G401.6 (cell line): Measurements from ENCODE around the gene PRSS48.

Source experiments
- FAIRE-seq: peaks from 2 replicates; lab custom pipeline; 2012; peaks lifted over from hg19 to GRCh38; lab: Jason Lieb, UNC

PRSS48 gene

DNA sequence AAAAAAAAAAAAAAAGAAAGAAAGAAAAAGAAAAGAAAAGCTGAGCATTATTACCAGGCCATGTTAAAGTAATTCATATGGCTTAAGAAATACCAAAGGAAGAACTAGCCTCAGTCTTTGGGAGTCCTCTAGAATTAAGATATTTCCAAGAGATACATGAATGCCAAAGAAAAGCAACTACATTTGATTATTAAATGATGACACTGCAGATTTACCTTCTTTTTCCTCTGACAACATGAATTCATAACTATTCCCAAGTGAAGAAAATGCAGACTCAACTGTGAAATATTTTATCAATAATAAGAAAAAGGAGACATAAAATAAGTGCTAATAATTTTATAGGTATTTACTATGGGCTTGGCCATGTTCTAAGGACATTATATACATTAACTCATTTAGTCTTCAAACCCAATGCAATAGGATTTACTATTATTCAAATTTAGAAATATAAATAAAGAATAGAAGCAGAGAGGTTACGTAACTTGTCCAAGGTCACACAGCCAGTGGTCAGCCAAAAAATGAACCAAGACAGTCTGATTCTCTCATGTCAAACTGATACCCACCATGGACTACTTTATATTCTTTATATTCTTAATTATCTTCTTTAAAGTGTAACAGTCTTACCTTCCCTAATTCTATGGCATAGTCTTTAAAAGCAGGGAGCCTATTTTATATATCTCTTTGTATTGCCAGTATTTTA is 41.5 kb downstream of the PRSS48 start:
- FAIRE-seq = peak; percentile 59

DNA sequence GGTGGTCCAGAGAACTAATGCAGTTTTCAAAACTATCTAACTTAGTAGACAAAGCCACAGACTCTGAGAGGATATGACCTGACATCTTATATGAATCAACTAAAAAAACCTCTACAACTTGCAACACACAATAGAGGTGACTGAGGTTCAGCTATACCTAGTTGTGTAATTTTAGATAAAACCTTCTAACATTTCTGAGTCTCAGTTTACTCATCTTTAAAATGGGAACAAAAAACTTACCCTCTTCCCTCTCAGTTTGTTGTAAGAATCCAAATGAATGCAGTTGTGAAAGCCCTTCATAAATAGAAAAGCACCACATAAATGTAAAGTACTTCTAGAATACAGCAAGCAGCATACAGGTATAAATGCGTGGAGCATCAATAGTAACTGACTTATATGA is 42.5 kb downstream of the PRSS48 start:
- FAIRE-seq = no peak

GRCh38 chr4:151321586-151321985 is 44.6 kb downstream of the PRSS48 start:
- FAIRE-seq = no peak

GRCh38 chr4:151322161-151322560 is 45.2 kb downstream of the PRSS48 start:
- FAIRE-seq = peak; percentile 82

DNA sequence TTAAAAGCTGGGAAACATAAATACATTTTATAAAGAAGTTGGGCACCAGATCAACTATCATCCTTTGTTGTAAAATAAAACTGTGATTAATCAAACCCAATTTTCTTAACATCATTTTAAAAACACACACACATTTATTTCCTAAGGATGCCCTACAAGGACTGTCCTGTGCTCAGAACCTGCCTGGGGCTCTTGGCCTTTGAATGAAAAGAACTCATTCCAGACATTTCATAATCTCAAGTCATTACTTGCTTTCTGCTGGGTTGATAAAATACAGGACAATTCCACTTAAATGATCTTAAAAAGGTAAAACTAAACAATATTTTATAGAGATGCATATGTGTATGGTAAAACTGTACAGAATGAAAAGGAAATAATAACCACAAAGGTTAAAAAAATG is 45.6 kb downstream of the PRSS48 start:
- FAIRE-seq = no peak

- no peak for FAIRE-seq
Observed at GRCh38 chr4:151323667-151324066, 46.7 kb downstream of the PRSS48 start.

DNA sequence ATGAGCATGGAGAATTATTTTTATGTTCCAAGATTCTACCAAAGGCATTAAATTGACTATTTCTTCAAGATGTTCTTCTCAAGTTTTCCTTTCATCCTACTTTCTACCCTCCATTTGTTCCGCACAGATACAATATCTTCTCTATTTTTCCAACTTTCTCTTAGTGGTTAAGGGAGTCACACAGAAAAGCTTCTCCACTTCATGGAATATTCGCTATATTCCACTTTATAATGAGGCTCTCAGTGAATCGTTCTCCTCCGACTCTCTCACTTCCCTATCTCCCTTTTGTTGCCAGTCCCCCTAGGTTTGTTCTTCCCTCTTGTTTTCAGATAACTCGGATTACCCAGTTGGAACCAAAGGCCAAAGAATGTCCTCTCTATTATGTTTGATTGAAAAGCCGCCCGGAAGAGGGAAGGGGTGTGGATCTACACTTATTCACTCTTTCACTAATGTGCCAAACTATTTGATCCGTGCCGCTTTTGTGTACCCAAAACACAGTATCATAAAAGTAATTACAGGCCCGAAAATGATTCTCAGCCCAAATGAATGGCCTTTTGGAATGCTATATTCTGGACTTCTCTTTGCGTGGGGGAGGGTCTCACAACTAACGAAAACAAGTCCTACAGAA is 47.3 kb downstream of the PRSS48 start:
- FAIRE-seq = no peak

DNA sequence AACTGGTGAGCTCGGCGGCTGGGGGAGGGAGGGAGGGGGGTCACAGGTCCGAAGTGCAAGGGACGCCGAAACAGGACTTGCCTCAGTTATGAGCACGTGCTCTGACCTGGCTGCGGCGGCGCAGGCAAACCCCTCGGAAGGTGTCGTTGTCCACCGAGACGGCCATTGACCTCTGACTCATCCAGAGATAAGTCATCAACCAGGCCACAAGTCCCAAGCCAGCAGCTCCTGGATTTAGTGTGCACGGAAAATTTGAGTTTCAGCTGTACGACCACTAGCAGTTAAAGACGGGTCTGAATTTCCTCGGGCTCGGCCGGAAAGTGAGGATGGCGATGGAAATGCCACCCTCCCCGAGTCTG is 47.8 kb downstream of the PRSS48 start:
- FAIRE-seq = no peak

DNA sequence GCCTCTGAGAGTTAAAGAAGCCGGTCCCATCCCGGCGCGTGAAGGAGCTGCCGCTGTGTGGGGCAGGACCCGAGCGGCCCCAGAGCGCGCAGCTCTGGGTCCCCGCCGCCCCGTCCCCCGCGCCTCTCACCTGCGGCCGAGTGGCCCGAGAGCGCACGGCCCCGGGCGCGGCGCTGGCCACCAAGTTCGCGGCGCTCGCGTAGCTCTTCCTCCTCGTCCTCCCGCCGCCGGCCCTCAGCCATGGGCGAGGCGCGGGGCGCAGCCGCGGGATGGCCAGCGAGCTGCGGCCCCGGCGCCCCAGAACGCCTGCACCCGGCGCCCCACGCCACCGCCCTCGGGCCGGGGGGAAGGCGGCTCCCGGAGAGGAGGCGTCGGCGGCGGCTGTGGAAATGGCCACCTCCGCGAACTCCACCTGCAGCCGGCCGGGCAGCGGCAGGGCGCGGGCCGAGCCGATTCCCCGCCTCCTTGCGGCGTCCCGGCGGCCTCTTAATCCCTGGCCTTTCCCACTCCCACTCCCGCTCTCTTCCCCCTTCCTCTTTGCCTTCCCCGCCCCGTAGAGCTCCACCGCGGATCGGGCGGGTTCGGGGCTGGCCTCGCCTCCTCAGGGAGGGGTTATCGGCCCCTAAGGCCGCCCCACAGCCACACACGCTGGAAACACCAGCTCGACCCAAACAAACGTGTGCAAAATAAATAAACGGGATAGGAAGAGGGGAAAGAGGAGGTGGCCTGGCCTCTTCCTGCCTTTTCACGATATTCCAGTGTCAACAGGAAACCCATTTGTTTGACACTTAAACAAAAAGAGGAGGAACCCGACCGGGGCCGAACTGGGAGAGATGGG is 48.4 kb downstream of the PRSS48 start, which contains the start of gene SH3D19:
TSS of gene SH3D19 (minus strand) at position 495 of the 838 bp plus-strand sequence. CDS start at position 242, 253 bp downstream.
- FAIRE-seq = peak; percentile 96

DNA sequence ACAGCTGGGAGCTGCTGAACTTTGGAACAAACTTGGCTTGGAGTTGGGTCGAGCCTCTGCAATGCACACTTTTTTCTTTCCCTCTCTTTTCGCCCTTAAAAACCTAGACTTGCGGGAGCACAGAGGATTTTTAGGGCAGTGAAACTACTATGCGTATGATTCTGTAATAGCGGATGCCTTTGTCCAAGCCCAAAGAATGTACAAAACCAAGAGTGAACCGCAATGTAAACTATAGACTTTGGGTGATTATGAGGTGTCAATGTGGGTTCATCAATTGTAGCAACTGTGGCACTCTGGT is 48.9 kb downstream of the PRSS48 start:
- FAIRE-seq = no peak

DNA sequence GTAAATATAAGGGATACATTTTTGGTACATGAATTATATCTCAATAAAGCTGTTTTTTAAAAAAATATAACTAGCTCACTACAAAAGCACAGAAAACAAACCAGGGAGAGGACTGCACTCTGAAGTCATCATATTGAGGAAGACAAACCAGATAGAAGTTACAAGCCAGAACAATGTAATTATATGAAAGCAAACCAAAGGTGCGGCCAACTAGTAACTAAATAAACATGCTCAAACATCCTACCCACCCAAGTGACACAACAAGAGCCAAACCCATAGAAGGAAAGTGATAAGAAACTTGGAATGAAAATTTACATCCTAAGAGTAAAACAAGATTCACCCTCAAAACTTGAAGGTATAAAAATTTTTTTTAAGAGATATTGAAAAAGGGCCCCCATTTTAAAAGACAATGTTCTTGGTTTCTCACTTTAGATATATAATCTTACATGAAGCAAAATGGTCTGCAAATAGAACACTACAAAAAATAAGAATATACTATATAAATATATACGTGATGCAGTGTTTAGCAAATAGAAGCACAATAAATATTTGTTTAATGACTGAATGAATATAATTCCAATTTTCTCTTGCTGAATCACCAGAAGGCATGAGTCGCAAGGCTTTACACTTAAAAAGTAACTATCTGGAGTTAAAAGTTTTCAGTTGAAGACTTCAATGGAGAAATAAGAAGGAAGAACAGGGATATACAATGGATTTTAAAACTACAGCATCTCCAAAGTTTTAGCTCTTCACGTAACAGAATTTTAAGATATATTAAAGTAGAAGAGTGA is 52.5 kb downstream of the PRSS48 start:
- no peak for FAIRE-seq

GRCh38 chr4:151331276-151332042 is 54.5 kb downstream of the PRSS48 start:
- no peak for FAIRE-seq

DNA sequence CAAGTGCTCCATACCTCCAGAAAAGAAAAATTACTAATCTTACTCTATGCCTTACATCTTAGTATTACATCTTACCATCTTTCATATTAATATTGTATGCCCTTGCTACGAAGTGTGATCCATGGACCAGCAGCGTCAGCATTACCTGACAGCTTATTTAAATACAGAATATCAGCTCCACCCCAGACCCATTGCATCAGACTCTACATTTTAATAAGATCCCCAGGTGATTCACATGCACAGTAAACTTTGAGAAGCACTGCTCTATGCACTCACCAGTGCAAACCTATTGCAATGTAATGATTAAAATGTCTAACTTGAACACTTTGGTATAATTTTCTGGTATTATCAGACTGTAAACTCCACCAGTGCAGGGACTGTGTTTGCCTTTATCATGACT is 62.5 kb downstream of the PRSS48 start:
- no peak for FAIRE-seq

- no peak for FAIRE-seq
Observed at GRCh38 chr4:151340751-151341385, 63.9 kb downstream of the PRSS48 start.
